ENCODE results near the gene PLA2G1B.

GRCh38 chr12:120370343-120371243 lies 43.0 kb upstream of the PLA2G1B start:
- TF ChIP-seq CTCF (IDR thresholded peaks at IDR 0.05) (no peak), POLR2A (IDR thresholded peaks at IDR 0.05) (no peak)

Measured in sigmoid colon (tissue), 3 donors.